Sciatic nerve (tissue), 2 donors: Measurements from ENCODE around the gene DCAF10. TPM values are rescaled to one million over a fixed set of nuclear protein-coding genes. Genes with fewer than 3 reads are reported as not detected.
"Not testable (repeated sequence)": the region's sequence is repeated elsewhere in the genome, so short reads cannot be mapped to it uniquely, and the experiment has no call there.

Experiments used
- ATAC-seq: fragments of 200-7000 bp; cut with Tn5 transposase; one replicate; pipeline ENCODE4 v1.9.1; 2020; ENCODE audit warnings: mild to moderate bottlenecking, moderate library complexity
- DNase-seq: peaks from one replicate; pipeline ENCODE4 v3.0.0-alpha.2; 2020; ENCODE audit warnings: low spot score
- intact Hi-C: fragments of 100-400 bp; cut with DNase I; formaldehyde crosslinking; loops from one replicate; pipeline ENCODE4 v1.14.2; 2022
- total RNA-seq: library from RNA; stranded (reverse); fragmentation: NEBNext Ultra II Directional; extraction: Animal tissue kit (Norgen Biotek cat#: 25700); gene quantifications from one replicate; pipeline ENCODE4 v1.2.1, GENCODE V29; 2021
- donor health status: DM: no; HTN: no; CAD: no.
- donor health status: DM: no; HTN: no; CAD: no.

Gene DCAF10
- total RNA-seq, 1 donor from 2014 or later: 25.3 TPM

- ATAC-seq (no peak), DNase-seq (no peak)
- intact Hi-C loops: no loop called here
Measured at GRCh38 chr9:37787059-37787458, 13.5 kb upstream of the DCAF10 start.

GRCh38 chr9:37788332-37788731 is 12.3 kb upstream of the DCAF10 start:
- intact Hi-C loops: no loop called here
- DNase-seq: no peak
- no peak for ATAC-seq

- ATAC-seq (no peak), DNase-seq (no peak)
- intact Hi-C loops: no loop called here
Measured at GRCh38 chr9:37790096-37790495, 10.5 kb upstream of the DCAF10 start.

- ATAC-seq (no peak), DNase-seq (no peak)
- intact Hi-C loops: no loop called here
Measured at GRCh38 chr9:37792122-37792521, 8.5 kb upstream of the DCAF10 start.

GRCh38 chr9:37796232-37796631 is 4.4 kb upstream of the DCAF10 start:
- ATAC-seq: no peak
- intact Hi-C loops: no loop called here
- no peak for DNase-seq

- ATAC-seq (no peak), DNase-seq (no peak)
- intact Hi-C loops: no loop called here
Measured at GRCh38 chr9:37798677-37799076, 1.9 kb upstream of the DCAF10 start.

- ATAC-seq: peak; percentile 40
- intact Hi-C loops: no loop called here
- DNase-seq: peak; percentile 65
Measured at GRCh38 chr9:37801287-37801850, 772 bp downstream of the DCAF10 start.

GRCh38 chr9:37801959-37802711 is 1.5 kb downstream of the DCAF10 start:
- no peak for DNase-seq
- ATAC-seq: no peak
- intact Hi-C loops: no loop called here

- ATAC-seq (no peak), DNase-seq (no peak)
- intact Hi-C loops: no loop called here
Measured at GRCh38 chr9:37806271-37806670, 5.7 kb downstream of the DCAF10 start.

- intact Hi-C loops, DNase-seq, ATAC-seq: not testable (repeated sequence)
Measured at GRCh38 chr9:37809676-37810075, 9.1 kb downstream of the DCAF10 start.

- DNase-seq: no peak
- no peak for ATAC-seq
- intact Hi-C loops: no loop called here
Measured at GRCh38 chr9:37811906-37812476, 11.4 kb downstream of the DCAF10 start.

- ATAC-seq: no peak
- DNase-seq: no peak
- intact Hi-C loops: no loop called here
Measured at GRCh38 chr9:37812773-37813379, 12.3 kb downstream of the DCAF10 start.

- intact Hi-C loops: no loop called here
- DNase-seq: no peak
- no peak for ATAC-seq
Measured at GRCh38 chr9:37818849-37819248, 18.3 kb downstream of the DCAF10 start.

GRCh38 chr9:37820142-37820541 is 19.5 kb downstream of the DCAF10 start:
- no peak for ATAC-seq
- intact Hi-C loops: no loop called here

GRCh38 chr9:37825174-37825573 is 24.6 kb downstream of the DCAF10 start:
- not testable (repeated sequence) for ATAC-seq

More at GRCh38 chr9:37820142-37820541, 19.5 kb downstream of the DCAF10 start:
- no peak for DNase-seq

GRCh38 chr9:37827483-37828165 is 27.0 kb downstream of the DCAF10 start:
- no peak for ATAC-seq
- intact Hi-C loops: no loop called here
- no peak for DNase-seq

More at GRCh38 chr9:37825174-37825573, 24.6 kb downstream of the DCAF10 start:
- intact Hi-C loops, DNase-seq: not testable (repeated sequence)

- no peak for ATAC-seq
- intact Hi-C loops: no loop called here
- DNase-seq: no peak
Measured at GRCh38 chr9:37835821-37836220, 35.2 kb downstream of the DCAF10 start.

- intact Hi-C loops: no loop called here
- DNase-seq: no peak
- no peak for ATAC-seq
Measured at GRCh38 chr9:37836386-37836785, 35.8 kb downstream of the DCAF10 start.
